Adrenal gland (tissue), 12 donors: ENCODE data around the gene CYP19A1. TPM values are rescaled to one million over a fixed set of nuclear protein-coding genes. Genes with fewer than 3 reads are reported as not detected.
"Not testable (repeated sequence)": the region's sequence is repeated elsewhere in the genome, so short reads cannot be mapped to it uniquely, and the experiment has no call there.

Experiments used
- DNase-seq, 7 donors: peaks; one replicate each; pipeline ENCODE4 v3.0.0-alpha.2; 2019 to 2020
- H3K27ac ChIP-seq, 5 donors: fragments of 200-600 bp; sonication (generic) in 4 of 5; 1 replicate in 3 of 5; 2 replicates in 2 of 5; pipeline versions ENCODE4 v1.5.1 to v1.8.0; 2016 to 2020; ENCODE audit warnings: mild to moderate bottlenecking in 1 of 5
- H3K27me3 ChIP-seq: fragments of 200-600 bp; 2 replicates; pipeline ENCODE4 v1.8.0; 2021
- H3K36me3 ChIP-seq, 2 donors: fragments of 200-600 bp; replicated peaks in 1 of 2; 1 replicate in 1 of 2; 2 replicates in 1 of 2; pipeline versions ENCODE4 v1.5.1 to v1.8.0; 2018 to 2022
- H3K4me1 ChIP-seq, 2 donors: fragments of 200-600 bp; replicated peaks in 1 of 2; 1 replicate in 1 of 2; 2 replicates in 1 of 2; pipeline versions ENCODE4 v1.5.1 to v1.8.0; 2018 to 2021
- H3K4me3 ChIP-seq, 4 donors: fragments of 200-600 bp; sonication (generic) in 3 of 4; one replicate each; pipeline ENCODE4 v1.5.1; 2016 to 2018
- H3K9me3 ChIP-seq, 3 donors: fragments of 200-600 bp; sonication (generic) in 1 of 3; replicated peaks in 1 of 3; 1 replicate in 2 of 3; 2 replicates in 1 of 3; pipeline versions ENCODE4 v1.5.1 to v1.8.0; 2016 to 2021
- CTCF ChIP-seq, 6 experiments: fragments of 450-650 bp in 4 of 6; fragments of 200-600 bp in 2 of 6; sonication (generic) in 1 of 6; IDR thresholded peaks; 1 replicate in 5 of 6; 2 replicates in 1 of 6; pipeline versions ENCODE4 v1.5.1 to v1.8.0; 2016 to 2021; ENCODE audit warnings: antibody characterized with exemption in 6 of 6, mild to moderate bottlenecking in 2 of 6, moderate library complexity in 1 of 6
- POLR2A ChIP-seq, 2 donors: fragments of 450-650 bp; IDR thresholded peaks; one replicate each; pipeline ENCODE4 v1.6.1; 2017; ENCODE audit warnings: antibody characterized with exemption in 2 of 2, mild to moderate bottlenecking in 2 of 2, moderate library complexity in 1 of 2
- WGBS, 4 donors: extraction: QIAGEN DNeasy Blood & Tissue Kit in 2 of 4; methylation state at CpG; one replicate each; pipeline versions ENCODE4 v1.1.5 to v1.1.7; 2013 to 2017; 5-methylcytosine and 5-hydroxymethylcytosine counted together
- intact Hi-C, 2 donors: fragments of 100-400 bp; cut with DNase I; formaldehyde crosslinking; loops; one replicate each; pipeline versions ENCODE4 v1.14.1 to v1.15.0; 2022 to 2023
- polyA plus RNA-seq, 3 donors: library from polyadenylated mRNA; stranded (reverse); fragments of 200-250 nt in 2 of 3; fragments of 350-450 nt in 1 of 3; fragmentation: Illumina TruSeq in 1 of 3; extraction: RNeasy Lipid Tissue Mini Kit (QIAGEN cat#74804) in 1 of 3; gene quantifications; one replicate each; pipeline ENCODE4 v1.2.3, GENCODE V29; 2013 to 2014
- total RNA-seq, 9 donors: library from RNA; depleted of rRNA in 4 of 9; stranded (reverse); fragments of >200 nt in 4 of 9; fragments of 120-200 nt in 1 of 9; fragmentation: NEBNext Ultra II Directional in 1 of 9; extraction: Animal tissue kit (Norgen Biotek cat#: 25700) in 1 of 9; gene quantifications; one replicate each; pipeline versions ENCODE4 v1.1.0 to v1.2.4, GENCODE V29; 2013 to 2023
- donor health status: healthy with polysubstance abuse.
- donor health status: Bipolar disorder and iron deficiency.
- donor health status: DM: yes; HTN: yes; CAD: no.
- donor health status: DM: no; HTN: no; CAD: no.
- donor health status: DM: no; HTN: no; CAD: no.
- donor health status: DM: yes; HTN: yes; CAD: no.

The CYP19A1 gene
- total and polyA plus RNA-seq, 12 donors = 0.41 to 21.6 (median 1.3) TPM

GRCh38 chr15:51286816-51287215, 51.6 kb downstream of the CYP19A1 start:
- Histone ChIP-seq H3K36me3 (no peaks in the 10 kb centered on the region), H3K27me3 (no peaks in the 10 kb centered on the region), H3K4me3 (no peak overlapping the region), H3K9me3 (no peaks in the 10 kb centered on the region), H3K27ac (no peak overlapping the region), H3K4me1 (peaks cover 0 to 5% of the 10 kb centered on the region in 2 donors)
- no peak for DNase-seq
- 84 to 100% (median 91%) methylated on average over 1 of the region's 1 CpG for WGBS, 4 donors
- no peak for TF ChIP-seq POLR2A (IDR thresholded peaks at IDR 0.05)
- TF ChIP-seq CTCF (IDR thresholded peaks at IDR 0.05) = no peak
- intact Hi-C loops = loop anchor here in 1 of 2 donors (10.0 kb wide), 2 partner anchors 98 to 522 kb away; partner anchors contain the start of gene SPPL2A

GRCh38 chr15:51285399-51285798, 53.0 kb downstream of the CYP19A1 start:
- intact Hi-C loops = loop anchor here in 1 of 2 donors (10.0 kb wide), 2 partner anchors 99 to 521 kb away; partner anchors contain the start of gene SPPL2A
- peaks cover 0 to 8% of the 10 kb centered on the region in 2 donors for H3K4me1 ChIP-seq
- H3K4me3 ChIP-seq = no peak overlapping the region
- TF ChIP-seq CTCF (IDR thresholded peaks at IDR 0.05) = no peak
- TF ChIP-seq POLR2A (IDR thresholded peaks at IDR 0.05) = no peak
- no peaks in the 10 kb centered on the region for H3K9me3 ChIP-seq
- no peaks in the 10 kb centered on the region for H3K36me3 ChIP-seq
- DNase-seq = no peak
- no peaks in the 10 kb centered on the region for H3K27me3 ChIP-seq
- no peak overlapping the region for H3K27ac ChIP-seq
- WGBS, 4 donors = 86 to 93% (median 90%) methylated on average over 6 of the region's 6 CpGs

- WGBS, 4 donors = 74 to 100% (median 88%) methylated on average over 6 of the region's 6 CpGs
- H3K4me3 ChIP-seq = no peak overlapping the region
Measured at GRCh38 chr15:51284871-51285270, 53.5 kb downstream of the CYP19A1 start.

GRCh38 chr15:51283026-51283425, 55.4 kb downstream of the CYP19A1 start:
- 67 to 76% (median 69%) methylated on average over 6 of the region's 6 CpGs for WGBS, 4 donors
- Histone ChIP-seq H3K27ac (no peak overlapping the region), H3K9me3 (no peaks in the 10 kb centered on the region), H3K36me3 (no peaks in the 10 kb centered on the region), H3K4me3 (no peak overlapping the region), H3K4me1 (peaks cover 0 to 8% of the 10 kb centered on the region in 2 donors), H3K27me3 (no peaks in the 10 kb centered on the region)
- no peak for DNase-seq
- intact Hi-C loops = loop anchor here (5.0 to 10.0 kb wide), 3 partner anchors 99 to 518 kb away; partner anchors contain the start of gene SPPL2A (in 1 of the 2)
- TF ChIP-seq POLR2A (IDR thresholded peaks at IDR 0.05) (no peak), CTCF (IDR thresholded peaks at IDR 0.05) (no peak)

More at GRCh38 chr15:51284871-51285270, 53.5 kb downstream of the CYP19A1 start:
- H3K27me3 ChIP-seq = no peaks in the 10 kb centered on the region
- H3K36me3 ChIP-seq = no peaks in the 10 kb centered on the region
- intact Hi-C loops = loop anchor here (5.0 to 10.0 kb wide), 3 partner anchors 97 to 520 kb away; partner anchors contain the start of gene SPPL2A (in 1 of the 2)
- no peaks in the 10 kb centered on the region for H3K9me3 ChIP-seq
- peaks cover 0 to 8% of the 10 kb centered on the region in 2 donors for H3K4me1 ChIP-seq
- DNase-seq = no peak
- no peak overlapping the region for H3K27ac ChIP-seq
- TF ChIP-seq POLR2A (IDR thresholded peaks at IDR 0.05) = no peak
- TF ChIP-seq CTCF (IDR thresholded peaks at IDR 0.05) = no peak

GRCh38 chr15:51282241-51282640, 56.2 kb downstream of the CYP19A1 start:
- 57 to 68% (median 67%) methylated on average over 2 of the region's 2 CpGs for WGBS, 4 donors
- H3K27ac ChIP-seq, DNase-seq, H3K4me1 ChIP-seq, H3K27me3 ChIP-seq, H3K36me3 ChIP-seq, H3K4me3 ChIP-seq, H3K9me3 ChIP-seq: not testable (repeated sequence)
- intact Hi-C loops = loop anchor here (5.0 to 10.0 kb wide), 3 partner anchors 100 to 517 kb away; partner anchors contain the start of gene SPPL2A (in 1 of the 2)
